KBM-7 (cell line): ENCODE measurements around the gene PLCB1.
"Not testable (repeated sequence)": the region's sequence is repeated elsewhere in the genome, so short reads cannot be mapped to it uniquely, and the experiment has no call there.

Source experiments
- DNase-seq: peaks from one replicate; pipeline ENCODE4 v3.0.0-alpha.2; 2015
- in situ Hi-C: fragments of 300-500 bp; cut with MboI; formaldehyde crosslinking; loops from 2 replicates; pipeline ENCODE4 v1.14.3; 2020; ENCODE audit warnings: low sequenced_read_pairs, low pct_unique_long_range_greater_than_20kb, mixed read lengths

Gene PLCB1

DNA sequence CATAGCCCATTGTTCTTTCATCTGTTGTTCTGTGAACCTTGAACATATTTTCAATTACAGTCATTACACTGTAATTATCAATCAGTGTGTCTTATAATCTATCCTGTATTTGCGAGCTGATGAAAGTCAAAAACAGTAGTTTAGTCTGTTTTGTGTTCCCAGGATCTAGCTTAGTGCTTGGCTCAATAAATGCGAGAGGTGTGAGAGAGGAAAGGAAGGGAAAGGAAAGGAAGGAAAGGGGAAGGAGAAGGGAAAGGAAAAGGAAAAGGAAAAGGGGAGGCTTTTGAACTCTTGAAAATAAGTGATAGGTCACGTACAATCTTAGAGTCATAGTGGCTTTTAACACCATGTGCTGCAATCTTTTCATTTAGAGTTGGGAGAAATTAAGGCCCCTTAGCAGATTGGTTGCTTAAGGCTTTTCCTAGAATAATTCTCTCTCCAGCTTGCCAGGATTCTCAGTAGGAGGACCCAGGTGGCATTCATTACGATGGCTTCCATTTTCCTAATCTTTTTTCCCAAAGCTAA, 503.0 kb downstream of the PLCB1 start:
- DNase-seq, result no peak
- in situ Hi-C loops, result no loop called here

DNA sequence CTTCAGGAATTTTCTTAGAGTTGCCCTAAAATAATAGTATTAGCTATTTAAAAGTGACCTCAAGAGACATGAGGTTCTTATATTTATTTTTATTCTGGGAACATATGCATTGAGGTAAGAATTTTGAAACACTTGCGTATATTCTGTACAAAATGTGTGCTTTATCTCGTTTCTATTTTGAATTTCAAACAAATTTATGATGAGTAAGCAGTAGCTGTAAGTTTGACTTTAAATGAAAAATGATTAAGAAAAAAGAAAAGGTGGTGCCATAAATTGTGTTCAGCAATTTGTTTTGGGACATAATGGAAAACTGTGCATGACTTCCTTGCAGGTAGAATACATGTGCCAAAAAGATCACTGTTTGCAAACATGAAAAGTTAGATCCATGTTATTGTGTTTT, 503.8 kb downstream of the PLCB1 start:
- in situ Hi-C loops, result no loop called here
- DNase-seq, result no peak

DNA sequence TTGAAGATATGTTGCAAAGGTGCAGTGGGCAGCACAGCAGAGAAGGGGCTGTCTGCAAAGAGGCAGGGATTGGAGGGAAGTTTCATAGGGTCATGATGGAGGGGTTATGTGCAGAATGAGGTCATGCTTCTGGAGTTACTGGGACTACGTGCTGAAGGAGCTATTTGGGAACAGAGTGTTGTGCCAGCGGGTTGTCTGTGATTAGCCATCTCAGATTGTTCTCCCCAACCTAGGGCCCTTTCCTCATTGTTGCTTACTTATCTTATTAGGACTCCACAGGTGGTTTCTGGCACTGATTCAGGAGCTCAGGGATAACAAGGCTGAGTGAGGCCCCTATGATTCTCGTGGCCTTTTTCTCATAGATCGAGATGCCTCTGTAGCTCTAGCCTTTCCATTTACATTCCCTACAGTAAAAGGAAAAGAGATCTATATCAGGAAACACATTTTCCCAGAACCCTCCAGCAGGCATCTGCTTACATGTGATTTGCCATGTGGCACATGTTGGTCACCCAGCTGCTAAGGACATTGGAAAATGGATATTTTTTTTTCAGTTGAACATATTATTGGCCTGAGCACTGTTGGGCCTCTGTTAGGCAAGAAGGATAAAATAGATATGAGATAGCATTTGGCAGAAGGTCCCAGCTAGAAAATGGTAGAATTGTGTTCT, 507.2 kb downstream of the PLCB1 start:
- no peak for DNase-seq
- in situ Hi-C loops, result no loop called here

DNA sequence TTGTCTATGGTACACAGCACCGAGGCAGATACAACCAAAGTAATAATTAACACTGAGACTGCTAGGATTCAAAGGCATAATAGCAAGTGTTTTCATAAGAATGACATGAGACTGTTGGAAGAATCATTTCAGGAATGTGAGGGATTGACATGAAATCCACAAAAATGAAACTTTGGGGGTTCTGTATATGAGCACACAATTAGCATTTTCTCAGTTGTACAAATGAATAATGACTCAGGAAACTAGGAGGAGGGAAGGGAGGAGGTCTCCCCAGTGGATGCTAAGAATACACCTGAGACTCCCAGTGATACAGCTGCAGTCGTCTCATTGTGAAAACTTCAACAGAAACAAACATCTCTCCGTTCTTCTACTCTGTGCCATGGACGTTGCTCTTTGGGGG, 508.4 kb downstream of the PLCB1 start:
- in situ Hi-C loops, result no loop called here

DNA sequence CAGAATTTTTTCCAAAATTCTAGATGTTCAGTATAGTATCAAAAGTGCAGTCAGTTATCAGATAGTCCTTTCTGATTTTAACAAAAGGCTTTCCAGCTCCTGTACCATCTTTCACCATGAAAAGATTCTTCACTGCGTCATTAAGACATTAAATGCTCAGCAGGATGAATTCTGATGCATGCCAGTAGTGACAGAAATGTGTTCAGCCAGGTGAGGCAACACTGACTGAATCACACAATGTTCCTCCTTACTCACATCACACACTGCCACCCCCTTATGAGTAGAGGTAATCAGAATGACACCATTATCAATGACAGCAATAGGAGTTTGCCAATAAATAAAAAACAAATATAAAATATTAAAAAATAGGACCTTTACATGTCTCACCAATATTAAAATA, 510.2 kb downstream of the PLCB1 start:
- in situ Hi-C loops, result no loop called here
- DNase-seq, result no peak

More for the DNA sequence above, 508.4 kb downstream of the PLCB1 start:
- DNase-seq, result no peak

DNA sequence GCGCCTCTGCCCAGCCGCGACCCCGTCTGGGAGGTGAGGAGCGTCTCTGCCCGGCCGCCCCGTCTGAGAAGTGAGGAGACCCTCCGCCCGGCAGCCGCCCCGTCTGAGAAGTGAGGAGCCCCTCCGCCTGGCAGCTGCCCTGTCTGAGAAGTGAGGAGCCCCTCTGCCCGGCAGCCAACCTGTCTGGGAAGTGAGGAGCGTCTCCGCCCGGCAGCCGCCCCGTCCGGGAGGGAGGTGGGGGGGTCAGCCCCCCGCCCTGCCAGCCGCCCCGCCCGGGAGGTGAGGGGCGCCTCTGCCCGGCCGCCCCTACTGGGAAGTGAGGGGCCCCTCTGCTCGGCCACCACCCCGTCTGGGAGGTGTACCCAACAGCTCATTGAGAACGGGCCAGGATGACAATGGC, 512.4 kb downstream of the PLCB1 start:
- in situ Hi-C loops, DNase-seq: not testable (repeated sequence)

DNA sequence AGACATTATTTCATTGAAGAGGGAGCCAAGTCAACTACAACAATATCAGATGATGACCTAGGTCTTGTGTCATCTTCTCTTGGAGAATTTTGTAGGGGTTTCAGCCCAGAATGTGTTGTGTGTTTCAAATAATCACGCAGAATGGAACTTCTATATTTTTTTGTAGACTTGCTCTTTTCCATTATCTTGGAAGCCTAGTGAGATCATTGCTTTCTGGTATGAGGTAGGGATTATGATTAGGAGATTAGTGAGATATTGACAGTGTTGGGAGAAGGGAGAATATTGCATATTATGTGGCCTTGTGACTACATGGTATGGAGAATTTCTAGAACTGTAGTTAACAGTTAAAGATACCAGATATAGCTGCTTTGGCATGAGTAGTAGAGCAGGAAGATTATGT, 513.3 kb downstream of the PLCB1 start:
- in situ Hi-C loops, result no loop called here
- no peak for DNase-seq

DNA sequence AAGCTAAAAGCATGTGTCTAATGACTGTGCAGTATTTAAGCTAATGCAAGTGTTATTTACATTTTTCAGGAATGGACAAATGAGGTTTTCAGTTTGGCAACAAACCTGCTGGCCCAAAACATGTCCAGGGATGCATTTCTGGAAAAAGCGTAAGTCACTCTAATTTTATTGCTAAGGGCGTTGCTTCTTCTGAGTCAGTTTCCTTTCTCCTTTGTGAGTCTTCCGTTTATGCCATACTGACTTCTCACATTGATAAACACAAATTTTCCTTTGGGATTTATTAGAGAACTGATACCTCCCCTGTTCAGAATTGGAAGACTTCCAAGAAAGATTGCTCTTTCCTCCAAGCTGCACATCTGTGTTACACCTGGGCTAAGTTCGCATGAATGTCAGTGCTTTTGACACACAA, 514.0 kb downstream of the PLCB1 start:
- in situ Hi-C loops, result no loop called here
- DNase-seq, result no peak

DNA sequence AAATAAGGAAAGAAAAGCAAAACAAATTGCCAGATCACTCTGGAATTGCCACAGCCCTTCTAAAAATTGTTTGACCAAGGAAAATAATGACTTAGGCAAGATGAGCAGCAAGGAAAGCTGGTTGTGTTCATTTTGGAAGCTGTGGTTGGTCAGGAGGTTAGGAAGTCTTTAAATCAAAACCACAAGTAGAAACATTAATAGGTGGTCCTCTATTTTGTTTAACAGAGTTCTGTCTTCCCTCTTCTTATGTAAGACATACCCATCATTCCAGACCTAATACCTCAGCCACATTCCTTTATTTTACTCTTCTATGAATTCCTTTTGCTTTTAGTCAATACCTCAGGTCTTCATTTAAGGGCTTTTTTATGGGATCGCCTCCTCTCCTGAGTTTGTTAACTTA, 514.6 kb downstream of the PLCB1 start:
- DNase-seq, result no peak
- in situ Hi-C loops, result no loop called here

DNA sequence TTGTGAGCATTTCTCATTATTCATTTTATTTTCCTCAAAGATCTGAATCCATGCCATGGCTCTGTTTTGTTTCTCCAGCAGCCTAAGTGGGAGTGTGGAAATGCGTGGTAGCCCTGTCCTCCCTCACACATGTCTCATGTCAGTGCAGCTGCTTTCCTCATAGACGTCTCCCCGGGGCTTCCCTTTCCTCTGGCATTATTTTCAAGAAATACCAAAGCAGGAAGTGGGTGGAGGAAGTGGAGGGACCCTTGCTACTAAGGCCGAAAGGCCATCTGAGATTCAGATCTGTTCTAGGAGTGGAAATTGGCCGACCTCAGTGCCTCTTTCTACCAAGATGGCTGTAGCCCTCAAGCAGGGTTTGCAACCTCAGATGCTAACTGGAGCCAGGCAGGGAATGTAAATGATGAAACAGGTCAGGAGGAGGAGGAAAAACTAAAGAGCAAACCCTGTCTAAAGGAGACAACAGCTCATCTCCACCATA, 515.9 kb downstream of the PLCB1 start:
- no peak for DNase-seq
- in situ Hi-C loops, result no loop called here

DNA sequence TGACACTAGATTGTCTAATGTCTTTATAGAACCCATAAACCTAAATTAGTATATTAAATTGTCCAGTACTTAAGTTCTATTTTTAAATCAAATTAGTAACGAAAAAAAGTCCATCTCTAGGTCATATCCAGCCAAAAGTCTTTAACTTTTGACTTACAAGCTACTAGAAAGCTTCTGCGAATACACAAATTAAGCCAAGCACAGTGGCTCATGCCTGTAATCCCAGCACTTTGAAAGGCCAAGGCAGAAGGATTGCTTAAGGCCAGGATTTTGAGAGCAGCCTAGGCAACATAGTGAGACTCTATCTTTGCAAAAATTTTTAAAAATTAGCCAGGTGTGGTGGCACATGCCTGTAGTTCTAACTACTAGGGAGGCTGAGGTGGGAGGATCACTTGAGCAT, 516.4 kb downstream of the PLCB1 start:
- in situ Hi-C loops, result no loop called here
- DNase-seq, result no peak

DNA sequence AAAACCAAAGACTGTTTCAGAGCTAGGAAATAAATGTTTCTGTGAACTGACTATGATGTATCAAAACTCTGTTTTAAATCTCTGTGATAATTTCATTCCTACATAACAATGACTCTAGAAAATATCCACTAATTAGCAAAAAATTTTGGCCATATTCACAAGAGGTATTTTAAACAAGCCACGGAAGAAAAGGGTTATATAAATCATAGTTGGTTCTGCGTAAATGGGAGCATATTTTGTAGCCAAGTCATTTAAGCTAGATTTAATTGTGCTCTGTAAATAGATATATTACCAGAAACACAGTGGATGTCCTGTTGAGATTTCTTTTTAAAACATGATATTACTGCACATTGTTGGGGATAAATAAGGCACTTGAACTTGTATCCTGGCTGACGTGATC, 520.3 kb downstream of the PLCB1 start:
- DNase-seq, result no peak
- in situ Hi-C loops, result no loop called here

DNA sequence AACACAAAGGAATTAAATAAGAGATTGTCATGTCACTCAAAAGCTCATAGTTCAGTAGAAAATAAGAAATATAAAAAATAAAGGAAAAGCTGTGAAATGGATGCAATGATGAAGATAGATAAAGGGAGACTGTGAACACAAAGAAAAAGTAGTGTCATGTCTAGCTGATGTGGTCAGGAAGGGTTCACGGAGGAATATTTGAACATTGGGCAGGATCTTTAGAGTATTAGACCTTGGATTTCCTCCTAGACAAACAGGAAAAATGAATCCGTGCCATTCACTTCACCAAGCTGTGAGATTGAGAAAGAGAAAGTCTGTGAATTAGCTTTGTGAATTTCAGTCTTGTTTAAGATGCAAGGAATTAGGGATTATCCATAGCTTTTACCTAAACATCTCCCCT, 522.4 kb downstream of the PLCB1 start:
- no peak for DNase-seq
- in situ Hi-C loops, result no loop called here

DNA sequence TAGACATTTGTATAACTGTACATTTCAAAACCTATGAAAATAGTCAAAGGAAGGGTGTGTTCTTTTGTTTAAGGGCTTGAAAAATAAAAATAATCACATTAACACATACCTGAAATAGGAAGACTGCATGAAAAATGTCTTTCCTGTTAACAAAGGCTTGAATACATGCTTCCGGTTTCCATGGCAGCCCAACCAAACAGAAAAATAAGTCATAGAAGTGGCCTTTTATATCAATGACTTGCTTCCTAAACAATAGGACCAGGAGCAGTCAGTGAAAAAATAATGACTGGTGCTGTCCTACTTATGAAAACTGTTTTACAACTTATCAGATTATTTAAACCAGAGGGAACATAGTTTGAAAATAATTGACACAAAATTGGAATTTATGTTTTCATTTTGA, 524.3 kb downstream of the PLCB1 start:
- in situ Hi-C loops, result no loop called here

DNA sequence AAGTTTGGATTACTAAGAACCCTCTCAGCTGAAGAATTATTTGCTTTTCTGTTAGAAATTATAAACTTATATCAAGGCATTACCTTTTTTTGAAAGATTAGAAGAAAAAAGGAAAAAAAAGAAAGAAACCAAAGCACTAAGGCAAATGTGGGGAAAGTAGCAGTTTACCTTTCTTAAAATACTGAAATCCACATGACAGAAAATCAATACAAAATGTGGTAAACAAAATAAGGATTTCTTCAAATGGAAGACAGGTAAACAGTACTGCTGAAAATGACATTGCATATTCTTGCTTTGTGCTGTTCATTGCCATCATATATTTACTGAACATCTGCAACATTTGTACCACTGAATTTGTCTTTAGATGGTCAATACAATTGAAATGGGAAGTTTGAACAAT, 525.6 kb downstream of the PLCB1 start:
- in situ Hi-C loops, result no loop called here
- no peak for DNase-seq

More for the DNA sequence above, 524.3 kb downstream of the PLCB1 start:
- no peak for DNase-seq

DNA sequence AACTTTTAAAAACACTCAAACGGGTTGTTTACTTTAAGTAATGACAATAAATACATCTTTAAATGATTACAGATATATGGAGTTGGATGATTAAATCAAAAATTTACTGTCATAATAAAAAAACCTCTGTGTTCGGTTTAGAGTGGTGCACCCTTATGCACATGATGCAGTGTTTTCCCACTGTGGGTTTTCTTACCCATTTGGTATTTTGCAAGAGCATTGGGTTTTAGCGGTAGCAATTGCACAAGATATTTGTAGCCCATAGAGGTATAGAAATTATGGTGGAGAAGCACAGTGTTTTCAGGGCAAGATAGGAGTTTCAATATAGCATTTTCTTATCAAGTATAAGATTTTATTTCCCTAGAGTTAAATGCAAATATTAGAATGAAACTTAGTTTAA, 526.0 kb downstream of the PLCB1 start:
- in situ Hi-C loops, result no loop called here
- DNase-seq, result no peak

DNA sequence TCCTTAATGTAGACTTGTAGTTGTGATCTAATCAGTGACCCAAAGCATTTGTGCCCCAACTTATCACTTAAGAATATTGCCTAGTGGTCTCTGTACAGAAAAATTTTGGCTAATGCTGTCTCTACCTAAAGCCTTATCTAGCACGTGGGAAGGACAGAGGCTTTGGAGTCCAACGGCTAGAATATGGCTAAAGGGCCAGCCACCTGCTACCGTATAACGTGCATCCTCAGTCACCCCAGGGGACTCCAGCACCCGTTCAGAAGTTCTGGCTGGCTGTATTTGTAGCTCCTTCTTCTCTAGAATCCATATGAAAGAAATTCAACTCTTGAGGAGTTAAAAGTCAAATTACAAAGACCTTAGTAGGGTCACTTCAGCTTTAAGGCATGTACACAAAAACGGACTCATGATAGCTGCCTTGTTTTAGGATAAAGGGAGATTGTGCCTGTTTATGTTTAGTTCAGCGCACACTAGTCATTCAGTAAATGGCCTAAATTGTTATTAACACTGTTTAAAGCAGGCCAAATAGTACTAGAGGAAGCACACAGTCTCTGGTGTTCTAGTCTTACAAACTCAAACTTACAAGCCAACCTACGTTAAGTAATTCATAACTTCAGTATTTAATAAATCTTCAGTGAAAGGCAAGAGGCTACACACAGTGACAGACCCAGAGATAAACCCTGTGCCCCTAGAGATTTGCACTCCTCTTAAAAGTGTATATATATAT, 529.3 kb downstream of the PLCB1 start:
- peak; percentile 25 for DNase-seq
- in situ Hi-C loops, result no loop called here

DNA sequence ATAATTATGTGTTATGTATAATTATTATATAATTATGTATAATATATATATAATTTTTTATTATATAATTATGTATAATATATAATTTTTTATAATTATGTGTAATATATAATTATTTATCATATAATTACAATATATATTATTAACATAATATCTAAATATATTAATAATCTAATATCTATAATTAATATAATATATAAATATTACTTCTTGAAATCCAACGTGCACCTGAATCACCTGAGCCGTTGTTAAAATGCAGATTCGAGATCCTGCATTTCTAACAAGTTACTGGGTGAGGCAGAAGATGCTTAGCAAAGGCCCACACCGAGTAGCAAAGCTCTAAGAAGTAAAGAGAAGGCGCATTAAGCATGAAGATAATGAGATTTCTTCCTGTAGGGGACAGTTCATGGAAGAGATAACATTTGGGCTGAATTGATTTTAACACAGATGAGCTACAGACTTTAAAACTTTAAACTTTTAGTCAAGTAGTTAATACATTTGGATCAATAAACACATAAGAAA, 530.4 kb downstream of the PLCB1 start:
- in situ Hi-C loops, result no loop called here
- peak; percentile 32 for DNase-seq

DNA sequence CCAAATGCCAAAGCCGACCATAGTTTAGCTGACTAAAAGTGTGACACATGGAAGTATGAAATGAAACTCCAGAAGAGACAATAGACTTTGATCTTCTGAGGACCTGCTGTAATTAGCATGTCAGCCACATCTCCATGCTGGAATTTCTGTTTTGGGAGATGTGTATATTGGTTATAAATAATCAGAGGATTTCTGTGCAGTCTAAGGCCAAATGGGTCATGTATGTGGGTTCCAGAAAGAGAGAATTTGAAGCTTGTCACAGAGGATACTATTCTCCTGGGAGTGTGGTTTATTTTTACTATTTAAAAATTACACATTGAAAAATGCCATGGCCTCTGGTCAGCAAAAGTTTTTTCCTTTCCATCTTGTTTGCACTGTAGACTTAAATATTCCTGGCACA, 531.4 kb downstream of the PLCB1 start:
- in situ Hi-C loops, result no loop called here
- DNase-seq, result peak; percentile 5

DNA sequence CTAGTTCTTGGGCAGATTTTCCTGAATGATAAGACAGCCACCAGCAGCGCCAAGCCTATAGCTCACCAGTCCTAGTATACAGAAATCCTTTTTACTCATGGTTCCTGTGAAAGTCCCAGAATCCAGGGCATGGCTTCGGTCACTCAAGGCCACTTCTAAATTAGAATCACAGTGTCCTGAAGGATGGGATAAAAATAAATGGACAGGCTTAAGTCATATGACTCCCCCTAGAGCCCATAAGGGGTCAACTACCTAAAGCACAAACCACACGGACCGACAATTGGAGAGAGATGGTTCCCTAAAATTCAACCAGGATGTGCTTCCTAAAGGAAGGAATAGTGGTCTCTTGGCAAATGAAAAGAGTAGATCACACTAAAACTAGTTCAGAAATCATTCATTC, 532.7 kb downstream of the PLCB1 start:
- in situ Hi-C loops, result no loop called here

More for the DNA sequence above, 532.7 kb downstream of the PLCB1 start:
- DNase-seq, result no peak
